Immature natural killer cell (primary cell): ENCODE results near the gene AADAC. TPM values are rescaled to one million over a fixed set of nuclear protein-coding genes. Genes with fewer than 3 reads are reported as not detected.
A peak's percentile ranks its signal among the peaks of the same experiment; 100 is the strongest.

Experiments
- DNase-seq, 3 donors: peaks; one replicate each; pipeline ENCODE4 v3.0.0; 2022; ENCODE audit warnings: mixed read lengths in 1 of 3
- H3K27ac Mint-ChIP-seq, 6 donors: one replicate each; pipeline ENCODE4 v1.8.0; 2020; ENCODE audit warnings: mixed read lengths in 6 of 6, mild to moderate bottlenecking in 5 of 6, inconsistent platforms in 4 of 6, moderate library complexity in 3 of 6
- H3K27me3 Mint-ChIP-seq, 3 donors: one replicate each; pipeline ENCODE4 v1.8.0; 2020 to 2021; ENCODE audit warnings: low read depth in 3 of 3, mild to moderate bottlenecking in 3 of 3, mixed read lengths in 3 of 3, moderate library complexity in 3 of 3, inconsistent platforms in 1 of 3
- H3K36me3 Mint-ChIP-seq, 3 donors: one replicate each; pipeline ENCODE4 v1.8.0; 2020; ENCODE audit warnings: mixed read lengths in 3 of 3, inconsistent platforms in 2 of 3, mild to moderate bottlenecking in 2 of 3
- H3K4me1 Mint-ChIP-seq, 2 donors: one replicate each; pipeline ENCODE4 v1.8.0; 2020; ENCODE audit warnings: inconsistent platforms in 2 of 2, mild to moderate bottlenecking in 2 of 2, mixed read lengths in 2 of 2, moderate library complexity in 1 of 2
- H3K4me3 Mint-ChIP-seq, 5 donors: one replicate each; pipeline ENCODE4 v1.8.0; 2020; ENCODE audit warnings: mild to moderate bottlenecking in 5 of 5, mixed read lengths in 5 of 5, inconsistent platforms in 3 of 5, moderate library complexity in 3 of 5
- H3K9me3 Mint-ChIP-seq, 6 donors: one replicate each; pipeline ENCODE4 v1.8.0; 2020; ENCODE audit warnings: mild to moderate bottlenecking in 6 of 6, mixed read lengths in 6 of 6, inconsistent platforms in 4 of 6, moderate library complexity in 3 of 6
- polyA plus RNA-seq, 3 donors: library from polyadenylated mRNA; unstranded; fragments of 300-500 nt; fragmentation: Illumina TruSeq; gene quantifications; one replicate each; pipeline ENCODE4 v1.2.3, GENCODE V29; 2021

The AADAC gene
- polyA plus RNA-seq, 3 donors from 2014 or later: not detected

DNA sequence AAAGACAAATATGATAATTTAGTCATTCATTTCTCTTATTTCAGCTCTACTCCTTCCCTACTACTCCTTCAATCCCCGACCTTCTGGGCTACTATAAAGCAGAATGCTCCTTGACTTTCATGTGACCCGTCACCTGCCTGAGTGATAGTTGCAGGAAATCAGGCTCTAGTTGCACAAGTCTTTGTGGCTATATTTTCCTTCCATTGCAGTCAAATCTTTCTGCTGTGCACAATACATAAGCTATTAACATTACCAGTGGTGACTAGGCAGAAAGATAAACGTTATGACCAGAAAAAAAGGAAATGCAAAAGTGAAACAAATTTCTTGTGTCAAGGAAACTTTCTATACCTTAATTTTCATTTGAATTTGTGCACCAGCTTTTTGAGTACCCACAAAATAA, 61.8 kb downstream of the AADAC start:
- Mint-ChIP-seq H3K27ac (peak overlapping the region in 2 of 6 donors; percentile 60 to 65), H3K4me3 (peak overlapping the region; percentile 46 to 73 (median 58)), H3K36me3 (no peaks in the 10 kb centered on the region), H3K4me1 (peaks cover 21 to 39% of the 10 kb centered on the region in 2 donors), H3K27me3 (peaks cover 1 to 4% (median 2%) of the 10 kb centered on the region in 3 donors), H3K9me3 (no peaks in the 10 kb centered on the region)
- DNase-seq: no peak

DNA sequence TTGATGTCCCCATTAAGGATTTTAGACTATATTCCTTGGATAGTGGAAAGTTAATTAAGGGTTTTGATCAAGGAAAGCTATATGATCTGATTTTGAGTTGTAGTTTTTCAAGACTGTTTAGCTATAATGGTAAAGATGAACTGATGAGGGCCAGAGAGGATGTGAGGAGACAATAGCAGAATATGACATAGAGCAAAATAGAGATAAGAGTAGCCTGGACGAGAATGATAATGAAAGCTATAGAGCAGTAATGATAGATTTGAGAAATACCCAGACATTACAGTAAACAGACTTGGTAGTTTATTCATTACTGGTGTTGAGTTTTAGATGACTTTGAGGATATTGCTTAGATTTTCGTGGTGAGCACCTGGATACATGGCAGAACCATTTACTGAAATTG, 63.4 kb downstream of the AADAC start:
- no peaks in the 10 kb centered on the region for H3K36me3 Mint-ChIP-seq
- DNase-seq: no peak
- H3K4me1 Mint-ChIP-seq: peaks cover 12 to 30% of the 10 kb centered on the region in 2 donors
- no peak overlapping the region for H3K4me3 Mint-ChIP-seq
- peaks cover 1 to 4% (median 4%) of the 10 kb centered on the region in 3 donors for H3K27me3 Mint-ChIP-seq
- no peaks in the 10 kb centered on the region for H3K9me3 Mint-ChIP-seq
- no peak overlapping the region for H3K27ac Mint-ChIP-seq

Other genes with a start within 250 kb of the AADAC start
- not detected for gene AADACL2, start 80.2 kb upstream of the AADAC start, polyA plus RNA-seq
- gene SUCNR1, start 59.5 kb downstream of the AADAC start, polyA plus RNA-seq: under 1 TPM in 2 of 3 donors, not detected in 1; 0.06 to 0.12 TPM